Peyer's patch (tissue), 4 donors: ENCODE data around the gene PRKD1. TPM values are rescaled to one million over a fixed set of nuclear protein-coding genes. Genes with fewer than 3 reads are reported as not detected.

Experiments
- DNase-seq, 3 donors: peaks; one replicate each; pipeline ENCODE4 v3.0.0-alpha.2; 2017 to 2019
- H3K27ac ChIP-seq, 4 donors: fragments of 200-600 bp; sonication (generic); one replicate each; pipeline ENCODE4 v1.5.1; 2016 to 2019
- H3K27me3 ChIP-seq, 2 donors: fragments of 200-600 bp; sonication (generic); one replicate each; pipeline ENCODE4 v1.5.1; 2019
- H3K36me3 ChIP-seq, 3 donors: fragments of 200-600 bp; sonication (generic); one replicate each; pipeline ENCODE4 v1.5.1; 2016 to 2019
- H3K4me1 ChIP-seq, 4 donors: fragments of 200-600 bp; sonication (generic); one replicate each; pipeline ENCODE4 v1.5.1; 2016 to 2019
- H3K4me3 ChIP-seq, 4 donors: fragments of 200-600 bp; sonication (generic); 1 replicate in 3 of 4; 2 replicates in 1 of 4; pipeline ENCODE4 v1.5.1; 2016 to 2019; ENCODE audit warnings: mild to moderate bottlenecking in 1 of 4
- H3K9me3 ChIP-seq, 4 donors: fragments of 200-600 bp; sonication (generic); one replicate each; pipeline ENCODE4 v1.5.1; 2016 to 2019; ENCODE audit warnings: mild to moderate bottlenecking in 1 of 4
- POLR2A ChIP-seq, 2 donors: fragments of 450-650 bp; IDR thresholded peaks; one replicate each; pipeline ENCODE4 v1.5.1; 2017; ENCODE audit warnings: antibody characterized with exemption in 2 of 2, mild to moderate bottlenecking in 2 of 2, moderate library complexity in 2 of 2
- total RNA-seq, 4 donors: library from RNA; depleted of rRNA; stranded (reverse); fragments of >200 nt; gene quantifications; one replicate each; pipeline ENCODE4 v1.1.0, GENCODE V29; 2016
- TF ChIP-seq, protein P1 (sequence below), 6 experiments: fragments of 450-650 bp in 4 of 6; fragments of 200-600 bp in 2 of 6; sonication (generic) in 1 of 6; IDR thresholded peaks; one replicate each; pipeline ENCODE4 v1.5.1; 2017 to 2019; ENCODE audit warnings: antibody characterized with exemption in 6 of 6, mild to moderate bottlenecking in 3 of 6, moderate library complexity in 1 of 6

The PRKD1 gene
- total RNA-seq, 4 donors from 2014 or later = 0.88 to 5.0 (median 3.6) TPM

DNA sequence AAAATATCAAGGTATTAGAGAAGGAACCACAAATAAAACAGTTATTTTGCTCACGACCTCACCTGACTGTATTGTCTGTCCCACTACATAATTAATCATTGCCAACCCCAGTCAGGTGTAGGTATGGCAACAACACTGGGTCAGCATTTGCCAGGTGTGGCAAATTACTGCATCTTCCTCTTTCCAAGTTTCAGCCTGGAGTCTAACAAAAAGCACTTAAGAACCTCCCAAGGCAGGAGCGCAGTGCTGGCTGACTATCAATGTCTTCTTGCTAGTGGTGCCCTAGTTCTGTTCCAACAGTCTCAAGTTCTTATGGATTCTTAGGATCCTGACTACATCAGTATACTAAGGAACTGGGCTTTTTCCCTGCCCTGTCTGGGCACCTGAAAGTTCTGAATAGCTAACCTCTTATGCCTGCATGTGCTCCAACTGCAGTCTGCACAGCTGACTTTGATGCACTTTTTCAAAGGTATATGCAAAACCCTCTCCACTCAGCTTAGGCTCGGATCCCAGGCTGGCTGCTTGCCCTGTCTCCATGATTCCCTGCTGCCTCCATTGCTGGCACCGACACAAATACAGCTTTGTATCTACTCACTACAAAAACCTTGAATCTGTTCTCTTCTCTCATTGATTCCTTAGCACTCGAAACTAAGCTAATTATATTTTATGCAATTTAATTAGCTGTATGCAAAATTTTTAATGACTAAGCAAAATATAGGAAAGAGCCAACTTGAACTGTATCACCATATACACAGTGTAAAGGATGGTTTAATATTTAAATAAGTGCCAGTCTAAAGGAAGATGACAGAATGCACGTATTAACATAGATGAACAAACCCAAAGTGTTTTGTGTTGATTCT is 113.3 kb downstream of the PRKD1 start:
- H3K4me3 ChIP-seq = no peak overlapping the region
- DNase-seq = no peak
- H3K27ac ChIP-seq = no peak overlapping the region
- TF ChIP-seq, protein P1, sequence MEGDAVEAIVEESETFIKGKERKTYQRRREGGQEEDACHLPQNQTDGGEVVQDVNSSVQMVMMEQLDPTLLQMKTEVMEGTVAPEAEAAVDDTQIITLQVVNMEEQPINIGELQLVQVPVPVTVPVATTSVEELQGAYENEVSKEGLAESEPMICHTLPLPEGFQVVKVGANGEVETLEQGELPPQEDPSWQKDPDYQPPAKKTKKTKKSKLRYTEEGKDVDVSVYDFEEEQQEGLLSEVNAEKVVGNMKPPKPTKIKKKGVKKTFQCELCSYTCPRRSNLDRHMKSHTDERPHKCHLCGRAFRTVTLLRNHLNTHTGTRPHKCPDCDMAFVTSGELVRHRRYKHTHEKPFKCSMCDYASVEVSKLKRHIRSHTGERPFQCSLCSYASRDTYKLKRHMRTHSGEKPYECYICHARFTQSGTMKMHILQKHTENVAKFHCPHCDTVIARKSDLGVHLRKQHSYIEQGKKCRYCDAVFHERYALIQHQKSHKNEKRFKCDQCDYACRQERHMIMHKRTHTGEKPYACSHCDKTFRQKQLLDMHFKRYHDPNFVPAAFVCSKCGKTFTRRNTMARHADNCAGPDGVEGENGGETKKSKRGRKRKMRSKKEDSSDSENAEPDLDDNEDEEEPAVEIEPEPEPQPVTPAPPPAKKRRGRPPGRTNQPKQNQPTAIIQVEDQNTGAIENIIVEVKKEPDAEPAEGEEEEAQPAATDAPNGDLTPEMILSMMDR (IDR thresholded peaks at IDR 0.05) = no peak
- no peak for TF ChIP-seq POLR2A (IDR thresholded peaks at IDR 0.05)
- no peaks in the 10 kb centered on the region for H3K27me3 ChIP-seq
- H3K9me3 ChIP-seq = no peaks in the 10 kb centered on the region
- no peaks in the 10 kb centered on the region for H3K4me1 ChIP-seq
- H3K36me3 ChIP-seq = no peaks in the 10 kb centered on the region

DNA sequence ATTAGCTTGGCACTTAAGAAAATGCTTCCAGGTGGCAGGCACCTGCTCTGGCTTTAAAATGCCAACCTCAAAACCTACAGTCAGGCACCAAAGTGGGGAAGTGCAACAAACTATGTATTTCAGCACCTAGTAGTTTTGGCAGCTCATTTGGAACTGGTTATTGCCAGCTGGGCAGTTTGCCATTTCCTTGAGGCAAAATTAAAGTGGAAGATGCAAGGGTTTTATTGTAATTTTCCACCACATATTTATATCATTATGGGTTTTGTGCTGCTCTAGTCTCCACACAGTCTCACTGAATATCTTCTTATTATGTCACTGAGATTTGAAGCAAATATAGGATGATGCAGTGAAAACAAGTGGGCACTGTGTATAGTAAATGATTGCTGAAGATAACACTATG is 117.0 kb downstream of the PRKD1 start:
- no peaks in the 10 kb centered on the region for H3K36me3 ChIP-seq
- TF ChIP-seq, protein P1 (IDR thresholded peaks at IDR 0.05) = no peak
- TF ChIP-seq POLR2A (IDR thresholded peaks at IDR 0.05) = no peak
- no peaks in the 10 kb centered on the region for H3K9me3 ChIP-seq
- no peaks in the 10 kb centered on the region for H3K4me1 ChIP-seq
- H3K27ac ChIP-seq = no peak overlapping the region
- H3K27me3 ChIP-seq = no peaks in the 10 kb centered on the region
- no peak overlapping the region for H3K4me3 ChIP-seq
- DNase-seq = no peak

DNA sequence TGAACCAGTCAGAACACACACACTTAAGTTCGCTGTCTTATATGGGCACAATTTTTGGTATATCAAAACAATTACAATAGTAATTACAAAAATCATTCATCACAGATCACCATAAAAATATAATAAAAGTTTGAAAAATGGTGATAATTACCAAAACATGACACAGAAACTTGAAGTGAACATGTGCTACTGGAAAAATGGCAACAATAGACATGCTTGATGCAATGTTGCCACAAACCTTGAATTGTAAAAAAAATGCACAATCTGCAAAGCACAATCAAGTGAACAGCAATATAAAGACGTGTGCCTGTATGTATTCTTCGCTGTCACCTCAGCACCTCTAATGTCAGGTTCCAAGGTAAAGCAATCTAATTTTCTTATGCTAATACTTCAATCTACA is 117.6 kb downstream of the PRKD1 start:
- Histone ChIP-seq H3K27ac (no peak overlapping the region), H3K27me3 (no peaks in the 10 kb centered on the region), H3K36me3 (no peaks in the 10 kb centered on the region), H3K9me3 (no peaks in the 10 kb centered on the region), H3K4me1 (no peaks in the 10 kb centered on the region), H3K4me3 (no peak overlapping the region)
- no peak for DNase-seq
- TF ChIP-seq POLR2A (IDR thresholded peaks at IDR 0.05) = no peak
- TF ChIP-seq, protein P1 (IDR thresholded peaks at IDR 0.05) = no peak

DNA sequence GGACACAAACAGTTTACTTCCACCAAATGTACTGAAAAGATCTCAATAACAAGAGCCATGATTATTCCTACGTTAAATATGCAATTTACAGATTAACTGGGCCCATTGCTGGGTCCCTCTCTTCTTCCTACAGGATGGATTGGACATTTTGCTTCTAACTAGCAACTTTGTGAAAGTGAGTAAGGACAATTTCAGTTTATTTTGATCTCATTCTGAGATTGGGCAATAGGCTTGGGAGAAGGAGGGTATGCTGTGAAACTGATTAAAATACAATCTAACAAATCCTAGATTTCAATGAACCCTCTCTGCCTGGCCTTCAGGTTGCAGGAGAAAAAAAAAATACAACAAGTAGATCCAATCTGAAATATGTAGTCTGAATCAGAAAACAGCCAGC is 121.5 kb downstream of the PRKD1 start:
- TF ChIP-seq POLR2A (IDR thresholded peaks at IDR 0.05) = no peak
- TF ChIP-seq, protein P1 (IDR thresholded peaks at IDR 0.05) = no peak
- H3K27ac ChIP-seq = no peak overlapping the region
- H3K36me3 ChIP-seq = no peaks in the 10 kb centered on the region
- H3K4me1 ChIP-seq = no peaks in the 10 kb centered on the region
- H3K27me3 ChIP-seq = no peaks in the 10 kb centered on the region
- H3K9me3 ChIP-seq = no peaks in the 10 kb centered on the region
- H3K4me3 ChIP-seq = no peak overlapping the region
- DNase-seq = no peak

DNA sequence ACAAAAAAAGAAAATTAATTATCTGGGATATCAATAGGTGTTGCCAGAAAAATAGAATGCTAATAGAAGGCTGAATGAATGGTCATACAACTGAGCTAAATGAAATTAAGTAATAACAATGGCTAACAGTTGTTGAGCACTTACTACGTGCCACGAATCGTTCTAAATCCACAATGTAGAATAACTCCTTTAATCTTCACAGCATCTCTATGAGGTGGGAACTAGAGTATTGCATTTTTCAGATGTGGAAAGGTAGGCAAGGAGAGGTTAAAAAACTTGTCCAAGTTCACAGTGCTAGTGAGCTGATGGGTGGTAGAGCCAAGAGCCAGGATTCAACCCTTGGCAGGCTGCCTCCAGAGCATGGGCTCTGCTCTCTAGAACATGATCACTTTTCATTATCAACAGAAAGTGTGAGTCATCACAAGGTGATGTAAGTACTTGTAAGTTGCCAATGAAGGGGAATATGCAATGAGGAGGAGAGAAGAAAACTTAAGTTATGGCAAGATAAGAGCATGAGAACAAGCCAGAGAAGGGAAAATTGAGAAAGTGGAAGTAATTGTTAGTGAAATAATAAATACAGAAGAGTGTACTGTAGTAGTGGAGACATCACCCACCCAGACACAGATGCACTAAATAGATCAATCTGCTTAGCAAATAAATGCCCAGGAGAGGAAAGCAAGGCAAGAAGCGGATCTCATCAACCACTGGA is 122.1 kb downstream of the PRKD1 start:
- Histone ChIP-seq H3K4me1 (no peaks in the 10 kb centered on the region), H3K4me3 (no peak overlapping the region), H3K27me3 (no peaks in the 10 kb centered on the region), H3K27ac (no peak overlapping the region), H3K36me3 (no peaks in the 10 kb centered on the region), H3K9me3 (no peaks in the 10 kb centered on the region)
- DNase-seq = no peak
- TF ChIP-seq, protein P1 (IDR thresholded peaks at IDR 0.05) = no peak
- TF ChIP-seq POLR2A (IDR thresholded peaks at IDR 0.05) = no peak
